ENCODE results near the gene CSKMT. TPM values are rescaled to one million over a fixed set of nuclear protein-coding genes. Genes with fewer than 3 reads are reported as not detected.

CSKMT gene
- total RNA-seq, 4 donors from 2014 or later = 2.0 to 18.6 (median 7.3) TPM

DNA sequence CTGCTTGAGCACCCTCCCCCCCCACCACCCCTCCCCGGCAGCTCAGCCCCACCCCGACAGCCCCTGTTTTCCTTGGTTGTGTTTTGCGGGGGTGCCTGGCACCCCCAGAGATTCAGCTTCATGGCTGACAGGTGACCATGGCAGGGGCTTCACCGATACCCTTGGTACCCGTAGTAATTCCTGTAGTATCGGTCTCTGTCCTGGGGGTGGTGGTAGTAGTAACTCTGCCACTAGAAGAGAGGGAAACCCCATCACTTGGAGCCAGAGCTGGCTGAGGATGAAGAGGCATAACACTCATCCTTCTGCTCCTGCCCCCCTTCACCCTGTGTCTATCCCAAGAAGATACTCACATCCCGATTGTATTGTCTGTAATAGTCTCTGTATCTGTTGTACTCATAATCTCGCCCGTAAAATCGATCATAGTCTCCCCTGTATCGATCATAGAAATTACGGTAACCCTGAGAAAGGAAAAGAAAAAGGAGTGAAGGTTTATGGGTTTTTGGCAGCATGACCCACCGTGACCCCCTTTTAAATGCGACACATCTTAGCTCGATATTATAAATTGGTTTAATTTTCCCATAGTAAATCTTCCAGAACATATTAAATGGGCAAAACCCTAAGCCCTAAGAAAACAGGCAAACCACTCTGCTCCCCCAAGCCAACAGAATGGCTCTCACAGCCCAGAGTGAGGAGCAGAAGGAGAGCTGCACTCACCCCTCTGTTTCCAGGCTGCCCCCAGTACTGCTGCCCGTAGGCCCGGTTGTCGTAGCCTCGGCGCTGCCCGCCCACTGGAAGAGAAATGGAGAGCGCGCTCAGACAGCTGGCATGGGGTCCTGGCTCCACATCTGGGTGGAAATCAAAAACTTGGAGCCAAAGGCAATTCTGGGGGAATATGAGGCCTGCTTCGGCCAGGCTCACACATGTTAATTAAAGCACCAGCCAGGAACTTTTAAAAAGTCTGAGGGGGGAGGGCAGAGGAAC is 50.3 kb downstream of the CSKMT start:
- Histone ChIP-seq H3K4me3 (no peak overlapping the region), H3K36me3 (peaks cover 19 to 100% of the 10 kb centered on the region in 2 donors), H3K4me1 (peaks cover 0 to 33% (median 2%) of the 10 kb centered on the region in 3 donors), H3K27ac (peak overlapping the region in 1 of 4 donors; percentile 22), H3K9me3 (no peaks in the 10 kb centered on the region), H3K27me3 (no peaks in the 10 kb centered on the region)
- 74 to 83% methylated on average over 12 to 15 of the region's 24 CpGs for WGBS, 2 donors (ENCODE audit: low coverage in 1 of 2)
- ATAC-seq = no peak
- no peak for TF ChIP-seq POLR2AphosphoS5 (IDR thresholded peaks at IDR 0.05)
- no peak for TF ChIP-seq POLR2A (IDR thresholded peaks at IDR 0.05)
- no peak for TF ChIP-seq EP300 (IDR thresholded peaks at IDR 0.05)
- TF ChIP-seq, protein P1, sequence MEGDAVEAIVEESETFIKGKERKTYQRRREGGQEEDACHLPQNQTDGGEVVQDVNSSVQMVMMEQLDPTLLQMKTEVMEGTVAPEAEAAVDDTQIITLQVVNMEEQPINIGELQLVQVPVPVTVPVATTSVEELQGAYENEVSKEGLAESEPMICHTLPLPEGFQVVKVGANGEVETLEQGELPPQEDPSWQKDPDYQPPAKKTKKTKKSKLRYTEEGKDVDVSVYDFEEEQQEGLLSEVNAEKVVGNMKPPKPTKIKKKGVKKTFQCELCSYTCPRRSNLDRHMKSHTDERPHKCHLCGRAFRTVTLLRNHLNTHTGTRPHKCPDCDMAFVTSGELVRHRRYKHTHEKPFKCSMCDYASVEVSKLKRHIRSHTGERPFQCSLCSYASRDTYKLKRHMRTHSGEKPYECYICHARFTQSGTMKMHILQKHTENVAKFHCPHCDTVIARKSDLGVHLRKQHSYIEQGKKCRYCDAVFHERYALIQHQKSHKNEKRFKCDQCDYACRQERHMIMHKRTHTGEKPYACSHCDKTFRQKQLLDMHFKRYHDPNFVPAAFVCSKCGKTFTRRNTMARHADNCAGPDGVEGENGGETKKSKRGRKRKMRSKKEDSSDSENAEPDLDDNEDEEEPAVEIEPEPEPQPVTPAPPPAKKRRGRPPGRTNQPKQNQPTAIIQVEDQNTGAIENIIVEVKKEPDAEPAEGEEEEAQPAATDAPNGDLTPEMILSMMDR (IDR thresholded peaks at IDR 0.05) = no peak

DNA sequence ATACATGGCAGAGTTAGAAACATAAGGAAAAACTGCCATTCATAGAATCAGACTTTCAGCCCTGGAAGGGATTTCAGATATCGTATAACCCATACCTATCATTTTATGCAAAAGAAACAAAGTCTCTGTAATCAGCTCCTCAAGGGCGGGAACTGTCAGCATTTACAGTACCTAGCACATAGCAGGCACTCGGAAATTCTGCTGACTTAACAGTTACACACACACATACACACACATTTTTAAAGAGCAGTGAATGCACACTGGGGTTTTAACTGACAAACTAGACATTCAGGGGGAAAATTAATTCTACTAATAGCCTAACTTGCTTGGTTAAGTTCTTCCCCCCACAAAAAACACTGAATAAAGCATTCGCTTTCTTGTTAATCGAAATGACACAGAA is 51.1 kb downstream of the CSKMT start:
- no peaks in the 10 kb centered on the region for H3K27me3 ChIP-seq
- peaks cover 0 to 30% (median 0%) of the 10 kb centered on the region in 3 donors for H3K4me1 ChIP-seq
- TF ChIP-seq POLR2AphosphoS5 (IDR thresholded peaks at IDR 0.05) (no peak), POLR2A (IDR thresholded peaks at IDR 0.05) (no peak), EP300 (IDR thresholded peaks at IDR 0.05) (no peak)
- H3K9me3 ChIP-seq = no peaks in the 10 kb centered on the region
- no peak overlapping the region for H3K27ac ChIP-seq
- H3K36me3 ChIP-seq = peaks cover 21 to 100% of the 10 kb centered on the region in 2 donors
- ATAC-seq = no peak
- 82 to 84% methylated on average over 5 of the region's 5 CpGs for WGBS, 2 donors (ENCODE audit: low coverage in 1 of 2)
- H3K4me3 ChIP-seq = no peak overlapping the region

DNA sequence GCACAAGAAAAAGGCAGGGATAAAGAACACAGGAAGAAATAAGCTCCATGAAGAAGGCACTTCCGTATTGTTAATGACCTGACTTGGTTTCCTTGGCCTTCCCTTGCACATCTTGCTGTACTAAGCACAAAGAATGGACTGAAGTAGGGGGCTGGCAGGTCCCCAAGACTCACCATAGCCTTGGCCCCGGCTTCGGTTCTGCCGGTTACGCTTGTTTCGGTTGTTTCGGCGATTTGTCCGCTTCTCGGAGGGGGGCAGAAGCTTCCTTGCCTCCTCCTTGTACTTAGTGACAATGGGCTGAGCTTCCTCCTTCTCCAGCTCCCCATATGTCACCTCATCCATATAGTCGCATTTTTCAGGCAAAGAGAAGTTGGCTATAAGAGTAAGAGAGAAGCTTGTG is 51.7 kb downstream of the CSKMT start:
- H3K27ac ChIP-seq = no peak overlapping the region
- 76 to 85% methylated on average over 11 of the region's 11 CpGs for WGBS, 2 donors (ENCODE audit: low coverage in 1 of 2)

More for the DNA sequence above, 51.7 kb downstream of the CSKMT start:
- Histone ChIP-seq H3K4me1 (peaks cover 0 to 31% (median 0%) of the 10 kb centered on the region in 3 donors), H3K36me3 (peaks cover 27 to 100% of the 10 kb centered on the region in 2 donors), H3K27me3 (no peaks in the 10 kb centered on the region), H3K9me3 (no peaks in the 10 kb centered on the region), H3K4me3 (no peak overlapping the region)
- TF ChIP-seq EP300 (IDR thresholded peaks at IDR 0.05) = no peak
- TF ChIP-seq POLR2A (IDR thresholded peaks at IDR 0.05) = no peak
- TF ChIP-seq, protein P1 (IDR thresholded peaks at IDR 0.05) = no peak
- no peak for TF ChIP-seq POLR2AphosphoS5 (IDR thresholded peaks at IDR 0.05)
- no peak for ATAC-seq

Small RNA genes lying within 50 kb of the gene (small RNA-seq; reads per million reads assigned to genes)
- 0 reads per million in 4 donors for gene SNORA57

Other genes starting within 250 kb of the CSKMT start
- not detected for gene SCGB1A1, start 246.3 kb upstream of the CSKMT start, total RNA-seq
- 1,000 to 10,000 TPM; 1,348 to 2,181 (median 1,745) TPM for gene AHNAK, start 118.5 kb upstream of the CSKMT start, total RNA-seq
- gene EEF1G, start 91.4 kb upstream of the CSKMT start, total RNA-seq = 1,000 to 10,000 TPM; 1,070 to 1,712 (median 1,374) TPM
- 1 to 10 TPM; 3.8 to 9.6 (median 7.6) TPM for gene TUT1, start 73.8 kb upstream of the CSKMT start, total RNA-seq
- 10 to 100 TPM; 67.9 to 88.7 (median 85.6) TPM for gene MTA2, start 63.4 kb upstream of the CSKMT start, total RNA-seq
- gene EML3, start 52.5 kb upstream of the CSKMT start, total RNA-seq = 10 to 100 TPM; 25.4 to 36.7 (median 31.9) TPM
- gene ROM1, start 52.1 kb upstream of the CSKMT start, total RNA-seq = 10 to 100 TPM in 3 of 4 donors, 1 to 10 TPM in 1; 3.0 to 18.3 (median 10.7) TPM
- 10 to 100 TPM; 11.4 to 25.8 (median 22.4) TPM for gene B3GAT3, start 43.3 kb upstream of the CSKMT start, total RNA-seq
- 100 to 1,000 TPM in 3 of 4 donors, 10 to 100 TPM in 1; 87.8 to 151 (median 134) TPM for gene GANAB, start 18.7 kb upstream of the CSKMT start, total RNA-seq
- gene INTS5, start 12.0 kb upstream of the CSKMT start, total RNA-seq = 10 to 100 TPM; 12.6 to 19.0 (median 14.5) TPM
- gene C11orf98, start 102 bp upstream of the CSKMT start, total RNA-seq = 10 to 100 TPM; 19.3 to 39.5 (median 26.8) TPM
- gene UQCC3, start 6.4 kb downstream of the CSKMT start, total RNA-seq = 10 to 100 TPM in 1 of 4 donors, 1 to 10 TPM in 3; 7.3 to 10.1 (median 8.4) TPM
- gene LBHD1, start 7.0 kb downstream of the CSKMT start, total RNA-seq = 1 to 10 TPM; 1.2 to 3.9 (median 2.2) TPM
- 100 to 1,000 TPM; 162 to 185 (median 174) TPM for gene UBXN1, start 13.8 kb downstream of the CSKMT start, total RNA-seq
- 10 to 100 TPM; 20.1 to 42.1 (median 32.1) TPM for gene LRRN4CL, start 24.2 kb downstream of the CSKMT start, total RNA-seq
- gene BSCL2, start 42.1 kb downstream of the CSKMT start, total RNA-seq = 10 to 100 TPM; 25.7 to 37.8 (median 29.2) TPM
- not detected for gene GNG3, start 42.4 kb downstream of the CSKMT start, total RNA-seq
- 10 to 100 TPM; 24.2 to 43.7 (median 31.0) TPM for gene HNRNPUL2, start 62.1 kb downstream of the CSKMT start, total RNA-seq
- 10 to 100 TPM; 12.5 to 20.5 (median 19.8) TPM for gene TTC9C, start 63.2 kb downstream of the CSKMT start, total RNA-seq
- gene ZBTB3, start 88.8 kb downstream of the CSKMT start, total RNA-seq = 10 to 100 TPM in 3 of 4 donors, 1 to 10 TPM in 1; 8.8 to 15.8 (median 12.3) TPM
- 10 to 100 TPM; 34.4 to 49.5 (median 39.5) TPM for gene POLR2G, start 96.3 kb downstream of the CSKMT start, total RNA-seq
- 10 to 100 TPM in 3 of 4 donors, 1 to 10 TPM in 1; 5.5 to 23.4 (median 14.5) TPM for gene TAF6L, start 106.1 kb downstream of the CSKMT start, total RNA-seq
- 10 to 100 TPM; 25.8 to 50.7 (median 33.9) TPM for gene TMEM179B, start 122.1 kb downstream of the CSKMT start, total RNA-seq
- gene TMEM223, start 126.7 kb downstream of the CSKMT start, total RNA-seq = 10 to 100 TPM; 17.0 to 25.8 (median 19.1) TPM
- 10 to 100 TPM; 33.2 to 72.3 (median 57.2) TPM for gene NXF1, start 140.1 kb downstream of the CSKMT start, total RNA-seq
- 10 to 100 TPM; 23.3 to 31.6 (median 27.8) TPM for gene STX5, start 166.7 kb downstream of the CSKMT start, total RNA-seq
- not detected for gene TEX54, start 167.5 kb downstream of the CSKMT start, total RNA-seq
- 10 to 100 TPM; 26.6 to 46.8 (median 39.3) TPM for gene WDR74, start 174.3 kb downstream of the CSKMT start, total RNA-seq
- 100 to 1,000 TPM in 1 of 4 donors, 10 to 100 TPM in 3; 66.9 to 144 (median 80.2) TPM for gene SLC3A2, start 215.6 kb downstream of the CSKMT start, total RNA-seq